T-helper 2 cell treated with Interferon-gamma antibody and Interleukin-4, amounts not matched to agents 100 ng/mL and 5 ng/mL, for 36 hours (primary cell): ENCODE results near the gene CORO2A. TPM values are rescaled to one million over a fixed set of nuclear protein-coding genes. Genes with fewer than 3 reads are reported as not detected.
"Not testable (repeated sequence)": the region's sequence is repeated elsewhere in the genome, so short reads cannot be mapped to it uniquely, and the experiment has no call there.

Experiments used
- intact Hi-C: fragments of 100-400 bp; cut with micrococcal nuclease; formaldehyde crosslinking; loops from one replicate; pipeline ENCODE4 v1.15.1; 2023
- total RNA-seq: library from RNA; stranded (reverse); gene quantifications from 2 replicates; pipeline ENCODE4 v1.2.3, GENCODE V29; 2022

The CORO2A gene
- total RNA-seq, 1 donor from 2014 or later = 3.2 TPM

DNA sequence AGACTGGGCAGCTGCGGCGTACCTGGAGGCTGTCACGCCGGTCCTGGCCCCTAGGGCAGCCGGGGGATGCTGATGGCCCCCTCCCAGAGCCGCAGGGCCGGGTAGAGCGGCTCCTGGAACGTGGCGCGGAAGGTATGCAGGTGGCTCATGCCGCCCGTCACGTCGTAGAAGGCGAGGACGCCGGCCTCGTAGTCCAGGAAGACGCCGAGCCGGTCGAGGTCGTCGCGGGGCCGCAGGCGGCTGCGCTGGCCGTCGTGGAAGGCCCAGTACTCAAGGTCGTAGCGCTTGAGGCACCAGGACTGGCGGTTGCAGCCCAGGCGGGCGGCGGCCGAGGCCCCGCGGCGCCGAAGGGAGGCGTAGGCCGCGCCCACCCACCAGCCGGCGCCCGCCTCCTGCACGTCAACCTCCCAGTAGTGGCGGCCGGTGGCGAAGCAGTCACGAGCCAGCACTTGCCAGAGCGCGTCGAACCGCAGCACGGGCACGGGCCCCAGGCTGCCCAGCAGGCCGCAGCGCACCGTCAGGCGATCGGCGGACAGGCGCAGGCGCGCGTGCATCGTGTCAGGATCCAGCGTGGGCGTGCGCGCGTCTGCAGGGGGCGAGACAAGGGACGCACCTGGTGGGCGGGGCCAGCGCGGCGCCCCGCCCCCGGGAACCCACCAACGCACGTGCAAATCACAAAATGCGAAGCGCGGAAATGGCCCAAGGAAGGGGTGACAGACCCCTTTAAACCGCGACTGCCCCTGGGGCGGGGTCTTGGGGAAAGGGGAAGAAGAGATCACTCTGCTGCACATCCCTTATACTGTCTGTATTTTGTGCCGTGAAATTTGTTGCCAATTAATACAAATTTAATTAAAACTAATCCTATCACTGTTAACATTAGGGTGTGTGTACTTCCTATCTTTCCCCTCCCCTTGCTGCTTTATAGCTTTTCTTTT, 104.8 kb downstream of the CORO2A start:
- intact Hi-C loops = no loop called here

DNA sequence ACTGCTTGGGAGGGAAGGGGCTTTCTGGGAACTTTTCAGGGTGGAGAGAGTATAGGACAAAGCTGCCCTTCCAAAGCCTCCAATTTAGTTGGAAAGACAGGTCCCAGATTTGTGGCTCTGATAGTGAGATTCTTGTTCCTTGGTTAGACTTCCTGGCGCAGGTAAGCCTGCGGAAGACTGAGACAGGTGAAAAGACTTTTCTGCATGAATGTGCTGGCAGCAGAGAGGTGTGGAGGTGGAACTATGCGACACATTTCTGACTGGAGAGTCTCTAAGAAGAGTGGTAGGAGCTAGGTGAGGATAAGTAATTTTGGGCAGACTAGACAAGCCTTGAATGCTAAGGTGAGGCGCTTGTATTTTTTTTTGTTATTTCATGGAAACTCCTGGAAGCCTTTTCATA, 106.0 kb downstream of the CORO2A start:
- intact Hi-C loops = no loop called here

DNA sequence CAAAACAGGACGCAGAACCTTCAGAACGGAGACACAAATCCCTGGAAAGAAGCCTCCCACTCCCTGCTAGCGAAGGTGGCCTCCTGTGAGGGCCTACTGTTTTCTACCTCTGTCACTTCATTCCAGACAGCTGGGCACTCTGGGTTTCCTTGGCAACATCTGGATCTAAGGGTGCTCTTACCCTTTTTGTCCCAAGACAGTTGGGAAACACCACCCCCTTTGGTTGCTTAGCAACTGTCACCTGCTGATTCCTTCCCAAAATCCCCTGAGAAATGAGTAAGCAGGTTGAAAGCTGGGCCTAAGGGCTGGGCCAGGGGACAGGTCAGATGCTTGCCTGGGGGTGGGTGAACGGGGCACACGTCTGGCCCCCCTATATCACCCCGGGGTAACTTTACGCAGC, 106.5 kb downstream of the CORO2A start:
- intact Hi-C loops = no loop called here

DNA sequence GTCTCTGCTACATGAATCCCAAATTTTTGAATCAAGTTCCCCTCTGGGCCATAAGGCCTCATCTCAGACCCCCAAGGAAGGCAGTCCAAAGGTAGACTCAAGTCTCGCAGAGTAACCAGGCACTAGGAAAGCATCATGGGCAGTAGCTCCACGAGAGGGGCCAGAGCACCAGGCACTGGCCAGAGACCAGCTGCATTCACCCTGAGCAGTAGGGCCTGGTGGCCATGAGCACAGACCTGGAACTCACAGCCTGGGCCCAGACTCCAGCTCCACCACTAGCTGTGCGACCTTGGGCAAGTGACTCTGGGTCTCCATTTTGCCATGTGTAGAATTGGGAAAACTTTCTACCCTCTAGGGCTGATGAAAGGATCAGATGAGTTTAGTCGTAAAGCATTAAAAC, 107.4 kb downstream of the CORO2A start:
- intact Hi-C loops = no loop called here

DNA sequence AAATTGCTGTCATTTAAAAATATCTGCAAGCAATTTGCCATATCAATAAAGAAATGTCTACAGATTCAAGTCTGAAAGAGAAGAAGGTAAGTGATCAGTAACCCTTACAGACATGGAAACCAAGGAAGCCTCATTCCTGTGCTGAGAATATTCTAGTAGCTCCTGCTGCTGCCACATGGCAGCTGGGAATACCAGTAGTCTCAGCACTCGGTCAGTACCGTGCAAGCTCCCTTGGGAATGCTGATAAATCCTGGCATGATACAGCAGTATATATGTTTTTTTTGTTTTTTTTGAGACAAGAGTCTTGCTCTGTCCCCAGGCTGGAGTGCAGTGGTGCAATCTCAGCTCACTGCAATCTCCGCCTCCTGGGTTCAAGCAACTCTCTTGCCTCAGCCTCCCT, 108.0 kb downstream of the CORO2A start:
- intact Hi-C loops = no loop called here

DNA sequence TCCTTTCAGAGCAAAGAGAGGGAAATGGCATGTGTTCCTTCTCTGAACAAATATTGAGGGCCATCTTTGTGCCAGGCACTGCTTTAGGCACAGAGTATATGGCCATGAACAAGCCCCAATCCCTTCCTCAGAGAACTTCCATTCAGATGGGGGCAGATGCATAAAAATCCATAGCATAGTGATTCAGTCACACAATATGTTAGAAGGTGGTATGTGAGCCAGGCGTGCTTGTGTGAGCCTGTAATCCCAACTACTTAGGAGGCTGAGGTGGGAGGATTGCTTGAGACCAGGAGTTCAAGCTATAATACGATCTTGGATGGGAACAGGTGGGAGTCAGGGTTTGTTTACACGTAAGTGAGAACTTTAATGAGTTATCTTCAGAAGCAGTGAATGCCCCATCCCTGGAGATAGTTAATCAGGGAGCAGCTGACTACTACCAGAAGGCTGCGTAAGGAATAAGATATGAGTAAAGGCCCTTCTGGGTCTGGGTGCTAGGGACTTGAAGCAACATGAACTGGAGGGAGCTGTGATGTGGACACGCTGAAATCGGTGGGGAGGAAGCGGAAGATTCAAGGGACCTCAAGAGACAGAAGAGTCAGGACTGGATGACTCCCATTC, 108.8 kb downstream of the CORO2A start:
- intact Hi-C loops = no loop called here

DNA sequence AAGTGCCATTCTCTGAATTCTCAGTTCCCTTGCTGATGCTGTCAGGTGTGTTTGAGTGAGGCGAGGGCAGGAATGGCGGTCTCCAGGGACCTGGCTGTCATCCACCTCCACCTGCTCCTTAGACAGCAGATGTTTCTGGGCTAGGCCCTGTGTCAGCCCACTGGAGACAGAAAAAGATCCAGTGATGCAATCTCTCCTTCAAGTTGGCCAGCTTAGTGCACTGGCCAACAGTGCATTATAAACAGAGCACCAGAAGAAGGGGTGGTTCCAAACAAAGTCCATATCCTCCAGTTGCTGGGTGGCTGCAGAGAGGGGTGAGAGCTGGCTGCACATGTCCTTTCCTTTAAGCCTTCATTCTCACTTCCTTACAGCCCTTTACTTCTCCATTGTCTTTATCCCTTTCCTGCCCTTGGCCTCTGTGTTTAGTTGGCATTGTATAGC, 109.4 kb downstream of the CORO2A start:
- intact Hi-C loops = no loop called here

DNA sequence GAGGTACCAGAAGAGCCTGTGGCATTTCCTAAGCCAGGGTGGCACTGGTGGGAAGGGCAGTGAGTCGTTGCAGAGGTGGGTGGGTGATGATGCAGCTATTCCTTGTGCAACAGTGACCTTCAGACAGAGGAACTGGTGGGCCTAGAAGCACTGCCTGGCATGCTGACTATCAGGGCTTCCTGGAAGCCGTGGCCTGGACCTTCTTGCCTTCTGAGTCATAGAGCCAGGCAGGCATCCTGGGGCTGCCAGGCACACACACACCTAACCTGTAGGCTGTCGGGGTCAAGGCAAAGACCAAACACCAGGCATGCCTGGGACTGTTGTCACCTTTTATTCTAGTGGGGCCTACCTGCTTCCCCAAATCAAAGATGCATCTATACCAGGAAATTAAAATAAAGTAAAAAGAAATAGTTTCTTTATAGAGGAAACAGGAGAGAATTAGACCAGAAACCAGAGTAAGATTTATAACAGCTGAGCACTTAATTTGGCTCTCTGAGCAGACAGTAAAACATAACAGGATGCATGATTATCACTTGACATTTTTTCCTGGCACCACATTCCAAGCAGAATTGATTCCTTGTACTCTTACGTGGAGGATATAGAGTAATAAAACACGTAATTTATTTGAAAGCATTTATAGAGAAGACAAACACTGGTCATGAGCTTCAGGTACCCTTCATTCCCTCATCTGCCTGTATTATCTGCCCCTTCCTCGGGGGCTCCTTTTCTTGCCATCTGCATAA, 110.8 kb downstream of the CORO2A start:
- intact Hi-C loops = no loop called here

DNA sequence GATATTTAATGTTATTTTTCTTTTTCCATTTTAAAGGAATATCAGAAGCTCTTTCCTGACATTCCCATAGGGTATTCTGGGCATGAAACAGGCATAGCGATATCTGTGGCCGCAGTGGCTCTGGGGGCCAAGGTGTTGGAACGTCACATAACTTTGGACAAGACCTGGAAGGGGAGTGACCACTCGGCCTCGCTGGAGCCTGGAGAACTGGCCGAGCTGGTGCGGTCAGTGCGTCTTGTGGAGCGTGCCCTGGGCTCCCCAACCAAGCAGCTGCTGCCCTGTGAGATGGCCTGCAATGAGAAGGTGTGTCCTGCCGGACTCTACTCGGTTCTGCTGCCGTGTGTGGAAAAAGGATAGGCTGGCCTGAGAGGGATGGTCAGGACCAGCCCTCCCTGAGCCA, 111.7 kb downstream of the CORO2A start:
- intact Hi-C loops = no loop called here

DNA sequence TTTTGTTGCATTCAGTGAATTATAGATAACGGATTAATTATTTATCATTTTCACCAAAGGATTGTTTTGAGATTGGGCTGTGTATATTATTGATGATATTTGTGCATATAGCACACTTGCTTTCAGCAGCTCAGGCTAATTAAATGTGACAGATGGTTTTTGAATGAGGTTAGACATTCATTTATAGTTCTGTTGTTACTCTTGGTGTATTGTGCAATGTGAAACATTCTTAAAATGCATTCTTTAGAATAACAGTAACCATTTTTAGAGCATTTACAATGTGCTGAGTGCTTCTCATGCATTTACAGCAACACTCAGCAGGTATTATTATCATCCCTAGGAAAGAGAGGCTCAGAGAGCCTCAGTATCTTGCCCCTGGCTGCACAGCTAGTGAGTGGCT, 112.1 kb downstream of the CORO2A start:
- intact Hi-C loops = no loop called here

DNA sequence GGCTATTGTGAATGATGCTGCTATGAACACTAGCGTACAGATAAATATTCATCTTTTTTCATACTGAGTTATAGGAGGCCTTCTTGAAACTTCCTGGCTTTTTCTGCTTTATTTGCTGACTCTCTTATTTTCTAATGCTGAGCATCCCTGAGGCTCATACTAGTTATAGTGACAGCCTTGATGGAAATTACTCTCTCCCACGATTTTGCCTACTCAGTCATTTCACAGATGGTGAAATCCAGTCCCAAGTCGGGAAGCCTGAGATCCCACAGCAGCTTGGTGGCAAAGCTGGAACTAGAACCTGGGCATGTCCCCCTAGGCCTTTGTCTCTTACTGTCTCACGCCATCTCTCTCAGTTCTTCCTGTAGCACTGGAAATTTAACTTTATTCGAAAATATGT, 113.5 kb downstream of the CORO2A start:
- intact Hi-C loops = no loop called here

DNA sequence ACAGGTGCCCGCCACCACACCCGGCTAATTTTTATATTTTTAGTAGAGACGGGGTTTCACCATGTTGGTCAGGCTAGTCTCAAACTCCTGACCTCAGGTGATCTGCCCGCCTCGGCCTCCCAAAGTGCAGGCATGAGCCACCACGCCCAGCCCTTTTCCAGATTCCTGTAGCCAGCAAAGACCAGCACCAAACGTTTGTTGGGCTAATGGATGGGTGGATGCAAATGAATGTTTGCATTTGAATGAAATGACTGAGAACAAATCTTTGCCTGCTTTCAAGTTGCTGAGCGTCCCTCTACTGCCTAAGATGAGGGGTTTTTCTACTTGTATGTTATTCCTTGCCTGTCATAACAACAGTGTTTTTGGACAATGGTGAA, 115.9 kb downstream of the CORO2A start:
- intact Hi-C loops = not testable (repeated sequence)

DNA sequence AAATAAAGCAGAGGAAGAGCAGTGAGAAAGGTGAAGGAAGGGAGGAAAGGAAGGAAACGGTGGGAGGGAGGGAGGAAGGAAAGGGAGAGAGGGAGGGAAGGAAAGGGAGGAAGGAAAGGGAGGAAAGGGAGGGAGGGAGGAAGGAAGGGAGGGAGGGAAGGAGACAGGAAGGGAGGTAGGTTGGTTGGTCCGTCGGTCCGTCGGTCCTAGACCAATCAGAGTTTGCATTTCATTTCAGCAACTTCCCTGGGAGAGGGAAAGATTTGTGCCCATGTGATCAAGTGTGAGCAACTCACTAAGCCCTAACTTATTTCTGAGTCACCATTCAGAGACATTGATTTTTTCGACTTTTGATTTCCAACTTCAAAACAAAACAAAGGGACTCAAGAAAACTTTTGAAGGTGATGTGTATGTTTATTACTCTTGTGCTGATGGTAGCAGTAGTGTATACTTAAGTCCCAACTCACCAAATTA, 117.1 kb downstream of the CORO2A start:
- intact Hi-C loops = loop anchor here (1.0 to 2.0 kb wide), 3 partner anchors 26 to 130 kb away; partner anchors contain the start of gene TRIM14

DNA sequence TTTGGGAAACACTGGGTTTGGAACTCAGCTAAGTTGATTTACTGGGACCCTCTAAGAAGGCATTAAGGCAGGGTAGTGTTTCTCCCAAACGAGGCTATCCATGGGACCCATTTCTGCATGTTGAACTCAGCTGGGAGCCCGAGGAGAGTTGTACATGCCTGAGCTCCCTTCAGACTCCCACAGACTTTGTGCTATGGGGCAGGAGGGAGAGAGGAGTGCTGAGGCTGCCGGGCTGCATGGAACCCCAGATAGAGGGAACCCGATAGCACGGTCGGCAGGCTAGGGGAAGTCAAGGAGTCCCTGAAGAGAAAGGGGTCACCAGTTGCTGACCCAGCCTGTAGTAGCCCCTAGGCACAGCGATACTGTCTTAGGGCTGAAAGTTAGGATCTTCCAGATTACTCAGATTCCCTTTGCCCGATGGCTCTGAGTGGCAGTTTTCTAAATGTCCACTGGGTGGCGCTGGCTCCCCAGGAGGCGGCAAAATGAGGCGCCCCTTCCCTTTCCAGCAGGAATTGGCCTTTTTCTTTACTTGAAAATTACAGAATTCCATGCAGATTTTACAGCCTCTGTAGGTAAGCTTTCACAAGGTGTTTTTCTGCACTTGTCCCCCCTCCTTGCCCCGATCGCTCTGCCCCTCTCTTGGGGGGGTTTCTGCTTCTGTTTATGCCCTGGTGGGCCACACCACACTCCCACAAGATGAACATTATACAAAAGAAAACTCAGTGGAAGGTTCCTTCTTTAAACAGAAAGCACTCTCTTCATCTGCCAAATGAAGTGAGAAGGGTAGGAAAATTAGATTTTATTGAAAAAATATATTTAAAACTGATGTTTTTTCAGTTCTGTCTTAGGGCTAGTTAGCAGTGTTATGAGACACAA, 118.1 kb downstream of the CORO2A start:
- intact Hi-C loops = loop anchor here (1.0 to 2.0 kb wide), 3 partner anchors 44 to 189 kb away; partner anchors contain the start of gene TRIM14

DNA sequence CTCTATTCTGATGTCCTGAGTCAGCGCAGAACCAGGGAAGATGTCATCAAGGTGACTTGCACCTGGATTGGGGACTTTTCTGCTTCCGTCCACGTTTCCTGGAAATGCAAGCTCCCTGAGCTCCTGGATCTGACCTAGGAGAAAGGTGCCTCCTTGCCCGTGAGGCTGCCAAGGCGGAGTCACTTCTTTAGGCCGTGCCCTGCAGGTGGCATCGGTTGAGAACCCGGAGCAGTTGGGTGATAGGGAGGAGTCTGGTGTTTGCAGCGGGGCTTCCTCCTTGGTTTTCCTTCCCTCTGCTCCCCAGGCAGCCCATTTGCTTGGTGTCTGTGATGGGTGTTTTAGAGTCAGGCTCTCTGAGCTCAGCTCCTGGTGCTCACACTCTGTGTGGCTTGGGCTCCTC, 120.7 kb downstream of the CORO2A start:
- intact Hi-C loops = no loop called here

Other genes starting within 250 kb of the CORO2A start
- 309 and 318 TPM in 2 replicates for gene ANP32B, start 209.3 kb downstream of the CORO2A start, total RNA-seq
- gene NANS, start 135.9 kb downstream of the CORO2A start, total RNA-seq = 60.4 and 64.4 TPM in 2 replicates
- gene TRIM14, start 73.4 kb downstream of the CORO2A start, total RNA-seq = 87.0 and 88.5 TPM in 2 replicates
- 4.0 and 5.0 TPM in 2 replicates for gene TBC1D2, start 63.0 kb upstream of the CORO2A start, total RNA-seq